HG03457 (cell line): ENCODE results near the gene LY6G5C.

ENCODE experiments used
- ATAC-seq: cut with Tn5 transposase; IDR thresholded peaks from one replicate; pipeline ENCODE4 v1.9.1; 2021; ENCODE audit warnings: moderate number of reproducible peaks; ENCODE audit not compliant: unreplicated experiment

LY6G5C gene

GRCh38 chr6:31642798-31643570 is 37.9 kb downstream of the LY6G5C start:
- ATAC-seq = no peak

- no peak for ATAC-seq
Observed at GRCh38 chr6:31641370-31641769, 39.5 kb downstream of the LY6G5C start.

- no peak for ATAC-seq
Observed at GRCh38 chr6:31640612-31641011, 40.3 kb downstream of the LY6G5C start.

- no peak for ATAC-seq
Observed at GRCh38 chr6:31639449-31639861, 41.4 kb downstream of the LY6G5C start.

GRCh38 chr6:31639043-31639442 is 41.8 kb downstream of the LY6G5C start:
- no peak for ATAC-seq

GRCh38 chr6:31636698-31637596 is 43.9 kb downstream of the LY6G5C start:
- no peak for ATAC-seq

GRCh38 chr6:31634969-31635575 is 45.8 kb downstream of the LY6G5C start:
- ATAC-seq = no peak

GRCh38 chr6:31634131-31634530 is 46.7 kb downstream of the LY6G5C start:
- no peak for ATAC-seq

GRCh38 chr6:31633447-31633846 is 47.4 kb downstream of the LY6G5C start:
- ATAC-seq = no peak

GRCh38 chr6:31632279-31632946 is 48.5 kb downstream of the LY6G5C start:
- no peak for ATAC-seq

- ATAC-seq = no peak
Observed at GRCh38 chr6:31631681-31632278, 49.1 kb downstream of the LY6G5C start.

GRCh38 chr6:31631209-31631608 is 49.7 kb downstream of the LY6G5C start:
- no peak for ATAC-seq

GRCh38 chr6:31630177-31630934 is 50.5 kb downstream of the LY6G5C start:
- no peak for ATAC-seq

GRCh38 chr6:31629014-31629413 is 51.9 kb downstream of the LY6G5C start:
- ATAC-seq = no peak

GRCh38 chr6:31627690-31628287 is 53.1 kb downstream of the LY6G5C start:
- ATAC-seq = no peak

GRCh38 chr6:31626952-31627351 is 53.9 kb downstream of the LY6G5C start:
- ATAC-seq = no peak
